Heart left ventricle (tissue), 16 donors: ENCODE results near the gene CMIP. TPM values are rescaled to one million over a fixed set of nuclear protein-coding genes. Genes with fewer than 3 reads are reported as not detected.
A peak's percentile ranks its signal among the peaks of the same experiment; 100 is the strongest.

Experiments used
- ATAC-seq, 4 donors: fragments of 200-7000 bp; cut with Tn5 transposase; one replicate each; pipeline ENCODE4 v1.9.1; 2020 to 2022; ENCODE audit warnings: moderate library complexity in 4 of 4, mild to moderate bottlenecking in 3 of 4, moderate number of reproducible peaks in 1 of 4
- DNase-seq, 5 donors: peaks; one replicate each; pipeline ENCODE4 v3.0.0-alpha.2; 2020
- H3K27ac ChIP-seq, 12 donors: fragments of 200-600 bp; sonication (generic) in 4 of 12; one replicate each; pipeline versions ENCODE4 v1.5.0 to v1.8.0; 2016 to 2022; ENCODE audit warnings: mild to moderate bottlenecking in 2 of 12
- H3K27me3 ChIP-seq, 9 donors: fragments of 200-600 bp; sonication (generic) in 2 of 9; one replicate each; pipeline versions ENCODE4 v1.5.1 to v1.8.0; 2016 to 2022; ENCODE audit warnings: mild to moderate bottlenecking in 3 of 9
- H3K36me3 ChIP-seq, 9 donors: fragments of 200-600 bp; sonication (generic) in 2 of 9; one replicate each; pipeline versions ENCODE4 v1.5.0 to v1.8.0; 2018 to 2022; ENCODE audit warnings: mild to moderate bottlenecking in 2 of 9
- H3K4me1 ChIP-seq, 12 donors: fragments of 200-600 bp; sonication (generic) in 4 of 12; one replicate each; pipeline versions ENCODE4 v1.5.0 to v1.8.0; 2016 to 2022; ENCODE audit warnings: mild to moderate bottlenecking in 3 of 12
- H3K4me3 ChIP-seq, 12 donors: fragments of 200-600 bp; sonication (generic) in 4 of 12; one replicate each; pipeline versions ENCODE4 v1.5.0 to v1.8.0; 2017 to 2022; ENCODE audit warnings: mild to moderate bottlenecking in 9 of 12, moderate library complexity in 4 of 12
- H3K9me3 ChIP-seq, 12 donors: fragments of 200-600 bp; sonication (generic) in 4 of 12; one replicate each; pipeline versions ENCODE4 v1.5.0 to v1.8.0; 2016 to 2022; ENCODE audit warnings: mild to moderate bottlenecking in 1 of 12
- POLR2A ChIP-seq, 2 donors: fragments of 450-650 bp; IDR thresholded peaks; one replicate each; pipeline ENCODE4 v1.6.1; 2017; ENCODE audit warnings: antibody characterized with exemption in 2 of 2, mild to moderate bottlenecking in 2 of 2, moderate library complexity in 2 of 2
- WGBS, 4 donors: extraction: QIAGEN DNeasy Blood & Tissue Kit in 2 of 4; methylation state at CpG; one replicate each; pipeline versions ENCODE4 v1.1.5 to v1.1.7; 2013 to 2018; 5-methylcytosine and 5-hydroxymethylcytosine counted together
- intact Hi-C, 10 donors: fragments of 100-400 bp; cut with DNase I; formaldehyde crosslinking; loops; one replicate each; pipeline versions ENCODE4 v1.11.1 to v1.14.2; 2022
- polyA plus RNA-seq, 2 donors: library from polyadenylated mRNA; stranded (reverse); fragments of 200-250 nt; gene quantifications; one replicate each; pipeline ENCODE4 v1.2.3, GENCODE V29; 2013
- total RNA-seq, 9 donors: library from RNA; depleted of rRNA in 2 of 9; stranded (reverse); fragments of >200 nt in 2 of 9; fragmentation: NEBNext Ultra II Directional in 3 of 9; extraction: Animal tissue kit (Norgen Biotek cat#: 25700) in 3 of 9; gene quantifications; one replicate each; pipeline versions ENCODE4 v1.1.0 to v1.2.4, GENCODE V29; 2016 to 2023
- TF ChIP-seq, protein P1 (sequence below), 12 donors: fragments of 200-600 bp; sonication (generic) in 4 of 12; IDR thresholded peaks; one replicate each; pipeline versions ENCODE4 v1.5.0 to v1.8.0; 2018 to 2022; ENCODE audit warnings: antibody characterized with exemption in 12 of 12, mild to moderate bottlenecking in 5 of 12
- donor health status: ischemic (EF 13 %, LVEDD 7.1; RV severe dilation, severe dysfunction).
- donor health status: healthy with polysubstance abuse.
- donor health status: DM: no; HTN: yes; CAD: no.
- donor health status: DM: no; HTN: no; CAD: no.
- donor health status: ischemic (EF 25% LVEDD 6.9; RV normal size, moderate dysfunction).
- donor health status: ischemic (EF 25% LVEDD 5.7; RV mildly dilated, moderate dysfunction).
- donor health status: healthy.
- donor health status: DM: yes; HTN: yes; CAD: no.
- donor health status: ischemic (EF 35%, LVEDD 5.7; RV mildly dilated, moderate dysfunction).
- donor health status: nonischemic (EF 11% LVEDD 7.7; RV severe dilation, severe dysfunction).
- donor health status: DM: yes; HTN: yes; CAD: no.
- donor health status: PGD.
- donor health status: ischemic (EF 29% LVEDD 5.4; RV normal size, mild dysfunction).
- donor health status: nonischemic (EF 23%, LVEDD 6.1; RV moderate dilation, normal function).

The CMIP gene
- total and polyA plus RNA-seq, 11 donors: 4.1 to 48.8 (median 10.6) TPM

DNA sequence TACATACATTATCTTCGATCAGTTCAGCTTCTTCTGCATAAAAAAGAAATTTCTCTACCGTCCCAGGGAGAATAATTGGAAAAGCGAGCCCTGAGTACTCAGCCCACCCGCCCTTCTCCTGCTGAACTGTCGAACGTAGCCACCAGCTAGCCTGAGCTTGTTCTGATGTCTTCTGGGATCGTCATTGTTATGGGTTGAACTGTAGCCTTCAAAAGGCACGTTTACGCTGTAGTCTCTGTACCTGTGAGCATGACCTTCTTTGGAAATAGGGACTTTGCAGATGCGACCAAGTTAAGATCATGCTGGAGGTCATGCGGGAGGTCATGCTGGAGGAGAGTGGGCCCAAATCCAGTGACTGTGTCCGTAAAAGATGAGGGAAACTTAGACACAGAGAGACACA, 86.2 kb downstream of the CMIP start:
- peaks cover 0 to 1% (median 0%) of the 10 kb centered on the region in 9 donors for H3K36me3 ChIP-seq
- TF ChIP-seq, protein P1, sequence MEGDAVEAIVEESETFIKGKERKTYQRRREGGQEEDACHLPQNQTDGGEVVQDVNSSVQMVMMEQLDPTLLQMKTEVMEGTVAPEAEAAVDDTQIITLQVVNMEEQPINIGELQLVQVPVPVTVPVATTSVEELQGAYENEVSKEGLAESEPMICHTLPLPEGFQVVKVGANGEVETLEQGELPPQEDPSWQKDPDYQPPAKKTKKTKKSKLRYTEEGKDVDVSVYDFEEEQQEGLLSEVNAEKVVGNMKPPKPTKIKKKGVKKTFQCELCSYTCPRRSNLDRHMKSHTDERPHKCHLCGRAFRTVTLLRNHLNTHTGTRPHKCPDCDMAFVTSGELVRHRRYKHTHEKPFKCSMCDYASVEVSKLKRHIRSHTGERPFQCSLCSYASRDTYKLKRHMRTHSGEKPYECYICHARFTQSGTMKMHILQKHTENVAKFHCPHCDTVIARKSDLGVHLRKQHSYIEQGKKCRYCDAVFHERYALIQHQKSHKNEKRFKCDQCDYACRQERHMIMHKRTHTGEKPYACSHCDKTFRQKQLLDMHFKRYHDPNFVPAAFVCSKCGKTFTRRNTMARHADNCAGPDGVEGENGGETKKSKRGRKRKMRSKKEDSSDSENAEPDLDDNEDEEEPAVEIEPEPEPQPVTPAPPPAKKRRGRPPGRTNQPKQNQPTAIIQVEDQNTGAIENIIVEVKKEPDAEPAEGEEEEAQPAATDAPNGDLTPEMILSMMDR (IDR thresholded peaks at IDR 0.05): no peak
- no peak for TF ChIP-seq POLR2A (IDR thresholded peaks at IDR 0.05)
- no peaks in the 10 kb centered on the region for H3K27me3 ChIP-seq
- ATAC-seq: peak in 1 of 4 donors; percentile 28
- H3K9me3 ChIP-seq: no peaks in the 10 kb centered on the region
- H3K4me3 ChIP-seq: no peak overlapping the region
- peaks cover 0 to 27% (median 17%) of the 10 kb centered on the region in 12 donors for H3K4me1 ChIP-seq
- WGBS, 4 donors: 91 to 95% (median 92%) methylated on average over 12 of the region's 12 CpGs
- DNase-seq: no peak
- no peak overlapping the region for H3K27ac ChIP-seq
- intact Hi-C loops: no loop called here

DNA sequence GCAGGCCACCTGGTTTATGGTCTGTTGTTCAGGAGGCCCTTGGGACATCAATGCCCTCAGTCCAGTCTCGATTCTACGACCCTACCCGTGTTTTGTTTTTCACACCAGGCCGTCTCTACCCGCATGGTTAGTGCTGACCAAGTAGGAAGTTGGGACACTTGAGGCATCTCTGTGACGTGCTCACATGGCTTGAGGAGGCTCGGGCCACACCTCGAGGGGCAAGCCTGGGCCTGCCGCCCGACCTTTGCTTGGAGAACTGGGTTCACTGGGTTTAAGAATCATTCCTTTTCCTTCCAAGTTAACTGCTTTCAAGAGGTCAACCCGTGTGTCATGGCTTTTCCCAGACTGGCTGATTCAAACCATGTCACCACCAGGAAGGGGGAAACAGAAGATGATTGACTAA, 86.8 kb downstream of the CMIP start:
- Histone ChIP-seq H3K27me3 (no peaks in the 10 kb centered on the region), H3K27ac (no peak overlapping the region), H3K4me1 (peaks cover 0 to 23% (median 16%) of the 10 kb centered on the region in 12 donors), H3K36me3 (peaks cover 0 to 7% (median 0%) of the 10 kb centered on the region in 9 donors), H3K4me3 (no peak overlapping the region), H3K9me3 (no peaks in the 10 kb centered on the region)
- no peak for DNase-seq
- peak in 1 of 4 donors; percentile 18 for ATAC-seq
- TF ChIP-seq POLR2A (IDR thresholded peaks at IDR 0.05): no peak
- TF ChIP-seq, protein P1 (IDR thresholded peaks at IDR 0.05): no peak
- 87 to 95% (median 92%) methylated on average over 11 of the region's 11 CpGs for WGBS, 4 donors
- intact Hi-C loops: no loop called here

DNA sequence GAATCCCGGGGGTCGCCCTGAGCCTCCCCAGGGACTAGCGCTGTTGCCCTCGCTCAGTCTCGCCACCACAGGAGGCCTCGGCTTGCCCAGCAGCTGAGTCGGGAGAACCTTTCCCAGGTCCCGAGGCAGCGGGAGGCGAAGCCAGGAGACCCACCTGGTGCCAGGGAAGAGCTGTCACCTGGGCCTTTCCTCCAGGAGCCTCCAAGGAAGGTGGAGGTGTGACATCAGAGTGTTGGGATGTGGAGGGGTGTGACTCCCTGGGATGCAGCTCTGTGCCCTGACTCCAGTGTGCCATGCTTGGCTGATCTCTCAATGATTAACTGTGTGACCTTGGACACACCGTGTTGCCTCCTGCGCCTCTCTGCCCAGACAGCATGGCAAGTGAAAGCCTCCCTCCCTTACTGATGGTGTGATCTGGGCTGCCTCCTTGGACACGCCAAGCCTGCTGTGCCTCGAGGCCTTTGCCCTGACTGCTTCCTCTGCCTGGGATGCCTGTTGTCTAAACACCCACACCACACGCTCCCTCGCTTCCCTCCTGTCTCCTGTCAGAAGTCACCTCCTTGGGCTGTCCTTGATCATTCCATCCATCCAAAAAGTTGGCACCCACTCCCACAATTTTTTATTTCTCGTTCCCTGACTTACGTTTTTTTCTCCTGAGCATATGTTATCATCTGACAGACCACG, 88.0 kb downstream of the CMIP start:
- ATAC-seq (no peak), DNase-seq (no peak)
- no peak overlapping the region for H3K27ac ChIP-seq
- TF ChIP-seq, protein P1 (IDR thresholded peaks at IDR 0.05): no peak
- TF ChIP-seq POLR2A (IDR thresholded peaks at IDR 0.05): no peak
- H3K27me3 ChIP-seq: no peaks in the 10 kb centered on the region
- H3K4me1 ChIP-seq: peaks cover 0 to 11% (median 5%) of the 10 kb centered on the region in 12 donors
- no peak overlapping the region for H3K4me3 ChIP-seq
- H3K36me3 ChIP-seq: peaks cover 0 to 10% (median 0%) of the 10 kb centered on the region in 9 donors
- 87 to 92% (median 90%) methylated on average over 19 of the region's 19 CpGs for WGBS, 4 donors
- intact Hi-C loops: no loop called here
- H3K9me3 ChIP-seq: no peaks in the 10 kb centered on the region

DNA sequence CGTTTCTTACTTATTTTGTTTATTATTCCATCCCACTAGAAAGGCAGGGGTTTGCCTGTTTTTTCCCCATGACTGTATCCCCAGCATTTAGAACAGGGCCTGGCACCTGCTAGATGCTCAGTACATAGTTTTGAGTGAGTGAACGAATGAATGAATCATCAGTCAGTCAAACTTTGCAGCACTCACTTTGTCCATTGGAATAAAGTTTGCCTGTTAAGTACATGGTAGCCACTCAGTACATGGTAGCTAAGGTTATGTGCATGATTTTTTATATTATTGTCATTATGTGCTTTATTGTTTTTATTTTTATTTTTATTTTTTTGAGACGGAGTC, 88.5 kb downstream of the CMIP start:
- 76 to 95% (median 92%) methylated on average over 3 of the region's 3 CpGs for WGBS, 4 donors
- Histone ChIP-seq H3K4me1 (peaks cover 0 to 13% (median 2%) of the 10 kb centered on the region in 12 donors), H3K27ac (no peak overlapping the region), H3K36me3 (peaks cover 0 to 10% (median 0%) of the 10 kb centered on the region in 9 donors), H3K27me3 (no peaks in the 10 kb centered on the region), H3K4me3 (no peak overlapping the region), H3K9me3 (no peaks in the 10 kb centered on the region)
- TF ChIP-seq, protein P1 (IDR thresholded peaks at IDR 0.05): no peak
- TF ChIP-seq POLR2A (IDR thresholded peaks at IDR 0.05): no peak
- DNase-seq (no peak), ATAC-seq (no peak)
- intact Hi-C loops: no loop called here
